WTC11 (cell line): ENCODE data around the gene LMF1. TPM values are rescaled to one million over a fixed set of nuclear protein-coding genes. Genes with fewer than 3 reads are reported as not detected.

ENCODE experiments used
- ATAC-seq: fragments of 200-7000 bp; cut with Tn5 transposase; 2 replicates; pipeline ENCODE4 v1.10.0; 2021; ENCODE audit warnings: mild to moderate bottlenecking, moderate library complexity
- CTCF ChIA-PET: fragments of 300-600 bp; sonication (Branson Sonifier 250); formaldehyde crosslinking; loops from one replicate; lab custom pipeline; 2021; ENCODE audit warnings: antibody characterized with exemption; lab: Charles Lee
- POLR2A ChIA-PET: fragments of 350-600 bp; sonication (Branson Sonifier 250); formaldehyde crosslinking; loops from one replicate; lab custom pipeline; 2021; ENCODE audit warnings: antibody characterized with exemption; lab: Charles Lee
- DNase-seq: peaks from one replicate; pipeline ENCODE4 v3.0.0; 2021; ENCODE audit warnings: low spot score
- H3K27ac Mint-ChIP-seq: 2 replicates; pipeline ENCODE4 v1.8.0; 2021; ENCODE audit warnings: mixed read lengths
- H3K27me3 Mint-ChIP-seq: 2 replicates; pipeline ENCODE4 v1.8.0; 2021; ENCODE audit warnings: low read depth, mild to moderate bottlenecking, moderate library complexity, mixed read lengths
- H3K36me3 Mint-ChIP-seq: 2 replicates; pipeline ENCODE4 v1.8.0; 2021; ENCODE audit warnings: mixed read lengths
- H3K4me1 Mint-ChIP-seq: 2 replicates; pipeline ENCODE4 v1.8.0; 2022; ENCODE audit warnings: mixed read lengths
- H3K4me3 Mint-ChIP-seq: 2 replicates; pipeline ENCODE4 v1.8.0; 2021; ENCODE audit warnings: mild to moderate bottlenecking, moderate library complexity, mixed read lengths
- H3K9me3 Mint-ChIP-seq: 2 replicates; pipeline ENCODE4 v1.8.0; 2021; ENCODE audit warnings: mixed read lengths
- ATF1 ChIP-seq: sonication (generic); formaldehyde crosslinking; IDR thresholded peaks from 2 replicates; pipeline ENCODE4 v1.8.1; 2023; ENCODE audit warnings: mild to moderate bottlenecking, moderate library complexity, missing genetic modification reagents
- FOXP1 ChIP-seq: sonication (generic); formaldehyde crosslinking; IDR thresholded peaks from 2 replicates; pipeline ENCODE4 v1.8.0; 2022; ENCODE audit warnings: missing genetic modification reagents, mild to moderate bottlenecking, moderate library complexity, borderline replicate concordance
- GABPB1 ChIP-seq: sonication (generic); formaldehyde crosslinking; IDR thresholded peaks from 2 replicates; pipeline ENCODE4 v1.8.1; 2023; ENCODE audit warnings: mild to moderate bottlenecking, missing genetic modification reagents
- GTF2I ChIP-seq: fragments of 250-450 bp; sonication (Bioruptor Pico); conservative IDR thresholded peaks from 2 replicates; pipeline ENCODE4 v1.4.0; 2021; ENCODE audit warnings: mild to moderate bottlenecking
- SMAD3 ChIP-seq: sonication (generic); formaldehyde crosslinking; IDR thresholded peaks from 2 replicates; pipeline ENCODE4 v1.8.0; 2022; ENCODE audit warnings: missing genetic modification reagents, mild to moderate bottlenecking, borderline replicate concordance
- SP1 ChIP-seq: sonication (generic); formaldehyde crosslinking; conservative IDR thresholded peaks from 2 replicates; pipeline ENCODE4 v1.8.1; 2022; ENCODE audit warnings: missing genetic modification reagents
- total RNA-seq: library from RNA; stranded (reverse); gene quantifications from 3 replicates; pipeline ENCODE4 v1.2.3, GENCODE V29; 2021
- TF ChIP-seq, protein P1 (sequence below): sonication (generic); formaldehyde crosslinking; IDR thresholded peaks from 2 replicates; pipeline ENCODE4 v1.8.0; 2023; ENCODE audit warnings: mild to moderate bottlenecking, missing genetic modification reagents
- TF ChIP-seq, protein P2 (sequence below): sonication (generic); formaldehyde crosslinking; conservative IDR thresholded peaks from 2 replicates; pipeline ENCODE4 v1.8.1; 2023; ENCODE audit warnings: mild to moderate bottlenecking, low read depth, missing genetic modification reagents, moderate library complexity
- TF ChIP-seq, protein P3 (sequence below): fragments of 250-450 bp; sonication (Bioruptor Pico); IDR thresholded peaks from 2 replicates; pipeline ENCODE4 v1.9.0; 2021; ENCODE audit warnings: moderate library complexity, mild to moderate bottlenecking, inconsistent platforms, borderline replicate concordance
- TF ChIP-seq, protein P4 (sequence below): fragments of 250-450 bp; sonication (Bioruptor Pico); IDR thresholded peaks from 2 replicates; pipeline ENCODE4 v1.9.0; 2021; ENCODE audit warnings: mild to moderate bottlenecking, borderline replicate concordance
- TF ChIP-seq, protein P5 (sequence below): fragments of 250-450 bp; sonication (Bioruptor Pico); conservative IDR thresholded peaks from 2 replicates; pipeline ENCODE4 v1.9.0; 2021; ENCODE audit warnings: mild to moderate bottlenecking

LMF1 gene
- total RNA-seq, 1 experiment from 2014 or later = 10.5 TPM

DNA sequence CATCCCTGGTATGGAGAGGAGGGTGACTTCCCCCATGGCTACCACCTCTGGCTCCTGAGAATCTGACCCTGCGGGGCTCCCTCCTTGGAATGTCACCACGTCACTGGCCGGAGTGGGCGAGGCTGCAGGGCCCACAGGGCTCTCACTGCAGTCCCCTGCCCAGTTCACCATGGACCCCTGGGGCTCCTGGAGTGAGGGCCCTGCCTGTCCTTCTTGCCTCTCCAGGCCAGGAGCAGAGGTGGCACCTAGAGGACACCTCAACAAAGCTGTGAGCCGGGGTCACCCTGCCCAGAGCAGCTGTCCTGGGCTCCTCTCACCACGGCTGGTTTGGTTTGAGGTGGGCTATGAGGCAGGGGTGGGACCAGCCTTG is 102.4 kb downstream of the LMF1 start:
- TF ChIP-seq, protein P1, sequence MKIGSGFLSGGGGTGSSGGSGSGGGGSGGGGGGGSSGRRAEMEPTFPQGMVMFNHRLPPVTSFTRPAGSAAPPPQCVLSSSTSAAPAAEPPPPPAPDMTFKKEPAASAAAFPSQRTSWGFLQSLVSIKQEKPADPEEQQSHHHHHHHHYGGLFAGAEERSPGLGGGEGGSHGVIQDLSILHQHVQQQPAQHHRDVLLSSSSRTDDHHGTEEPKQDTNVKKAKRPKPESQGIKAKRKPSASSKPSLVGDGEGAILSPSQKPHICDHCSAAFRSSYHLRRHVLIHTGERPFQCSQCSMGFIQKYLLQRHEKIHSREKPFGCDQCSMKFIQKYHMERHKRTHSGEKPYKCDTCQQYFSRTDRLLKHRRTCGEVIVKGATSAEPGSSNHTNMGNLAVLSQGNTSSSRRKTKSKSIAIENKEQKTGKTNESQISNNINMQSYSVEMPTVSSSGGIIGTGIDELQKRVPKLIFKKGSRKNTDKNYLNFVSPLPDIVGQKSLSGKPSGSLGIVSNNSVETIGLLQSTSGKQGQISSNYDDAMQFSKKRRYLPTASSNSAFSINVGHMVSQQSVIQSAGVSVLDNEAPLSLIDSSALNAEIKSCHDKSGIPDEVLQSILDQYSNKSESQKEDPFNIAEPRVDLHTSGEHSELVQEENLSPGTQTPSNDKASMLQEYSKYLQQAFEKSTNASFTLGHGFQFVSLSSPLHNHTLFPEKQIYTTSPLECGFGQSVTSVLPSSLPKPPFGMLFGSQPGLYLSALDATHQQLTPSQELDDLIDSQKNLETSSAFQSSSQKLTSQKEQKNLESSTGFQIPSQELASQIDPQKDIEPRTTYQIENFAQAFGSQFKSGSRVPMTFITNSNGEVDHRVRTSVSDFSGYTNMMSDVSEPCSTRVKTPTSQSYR (CRISPR knock-in tag) = no peak
- TF ChIP-seq ATF1 (CRISPR knock-in tag) = no peak
- TF ChIP-seq, all 79 proteins: peak for 0
- DNase-seq = no peak
- H3K27me3 Mint-ChIP-seq = no peaks in the 10 kb centered on the region
- H3K9me3 Mint-ChIP-seq = no peaks in the 10 kb centered on the region
- no peaks in the 10 kb centered on the region for H3K36me3 Mint-ChIP-seq
- ChIA-PET POLR2A (no interaction called here), CTCF (interaction anchor here (1.3 to 1.9 kb wide), 3 partner anchors 10 to 189 kb away, joined by 3 to 7 read pairs (median 5); no protein-coding TSS in a partner anchor)
- H3K4me3 Mint-ChIP-seq = no peak overlapping the region
- ATAC-seq = no peak
- H3K27ac Mint-ChIP-seq = no peak overlapping the region
- no peaks in the 10 kb centered on the region for H3K4me1 Mint-ChIP-seq

DNA sequence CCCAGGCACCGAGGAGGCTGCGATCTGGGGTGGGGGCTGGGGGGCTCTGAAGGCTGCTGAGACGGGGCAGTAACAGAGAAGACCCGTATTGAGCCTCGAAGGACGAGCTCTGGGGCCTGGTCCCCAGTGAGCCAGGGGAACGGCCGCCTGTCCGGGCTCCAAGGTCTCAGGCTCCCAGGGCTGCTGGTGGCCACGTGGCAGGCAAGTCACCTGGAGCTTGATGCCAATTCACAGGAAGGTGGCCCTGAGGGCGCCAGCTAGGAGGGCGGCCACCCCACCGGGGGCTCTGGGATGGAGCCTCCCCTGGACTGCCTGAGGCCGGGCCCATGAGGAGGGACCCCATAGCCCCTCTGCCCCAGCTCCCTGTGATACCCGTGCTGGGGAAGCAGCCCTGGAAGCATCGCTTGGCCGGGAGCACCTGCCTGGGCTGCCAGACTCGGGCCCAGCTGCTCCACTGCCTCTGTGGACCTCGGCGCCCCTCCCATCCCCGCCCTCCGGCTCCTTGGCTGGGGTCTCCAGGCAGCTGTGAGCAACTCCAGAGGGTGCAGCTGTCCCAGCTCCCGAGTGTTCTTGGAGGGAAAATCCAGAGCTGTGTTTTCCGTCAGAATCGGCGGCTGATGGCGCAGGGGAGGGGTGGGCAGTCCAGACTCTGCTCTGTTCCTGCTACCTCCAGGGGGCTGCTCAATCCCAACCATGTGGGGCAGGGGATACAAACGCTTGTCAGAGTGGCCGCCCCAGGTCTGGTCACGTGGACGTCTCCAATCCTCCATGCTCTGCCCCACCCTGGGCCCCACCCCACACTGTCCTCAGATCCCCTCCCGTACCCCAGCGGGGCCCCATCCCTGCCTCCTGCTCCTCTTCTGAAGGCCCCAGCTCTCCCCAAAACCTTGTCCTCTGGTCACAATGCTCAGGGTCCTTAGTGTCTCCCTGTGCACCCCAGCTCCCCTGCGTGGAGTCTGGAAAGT is 103.1 kb downstream of the LMF1 start:
- no peaks in the 10 kb centered on the region for H3K4me1 Mint-ChIP-seq
- ATAC-seq (no peak), DNase-seq (no peak)
- H3K27ac Mint-ChIP-seq = no peak overlapping the region
- peaks cover 5% of the 10 kb centered on the region; the same call in 1 of the 2 replicates for H3K27me3 Mint-ChIP-seq
- peaks cover 3% of the 10 kb centered on the region; the same call in 1 of the 2 replicates for H3K9me3 Mint-ChIP-seq
- POLR2A ChIA-PET = no interaction called here
- H3K36me3 Mint-ChIP-seq = no peaks in the 10 kb centered on the region
- CTCF ChIA-PET = interaction anchor here (1.3 to 1.9 kb wide), 2 partner anchors 11 to 189 kb away, joined by 3 to 5 read pairs; no protein-coding TSS in a partner anchor
- TF ChIP-seq, protein P2, sequence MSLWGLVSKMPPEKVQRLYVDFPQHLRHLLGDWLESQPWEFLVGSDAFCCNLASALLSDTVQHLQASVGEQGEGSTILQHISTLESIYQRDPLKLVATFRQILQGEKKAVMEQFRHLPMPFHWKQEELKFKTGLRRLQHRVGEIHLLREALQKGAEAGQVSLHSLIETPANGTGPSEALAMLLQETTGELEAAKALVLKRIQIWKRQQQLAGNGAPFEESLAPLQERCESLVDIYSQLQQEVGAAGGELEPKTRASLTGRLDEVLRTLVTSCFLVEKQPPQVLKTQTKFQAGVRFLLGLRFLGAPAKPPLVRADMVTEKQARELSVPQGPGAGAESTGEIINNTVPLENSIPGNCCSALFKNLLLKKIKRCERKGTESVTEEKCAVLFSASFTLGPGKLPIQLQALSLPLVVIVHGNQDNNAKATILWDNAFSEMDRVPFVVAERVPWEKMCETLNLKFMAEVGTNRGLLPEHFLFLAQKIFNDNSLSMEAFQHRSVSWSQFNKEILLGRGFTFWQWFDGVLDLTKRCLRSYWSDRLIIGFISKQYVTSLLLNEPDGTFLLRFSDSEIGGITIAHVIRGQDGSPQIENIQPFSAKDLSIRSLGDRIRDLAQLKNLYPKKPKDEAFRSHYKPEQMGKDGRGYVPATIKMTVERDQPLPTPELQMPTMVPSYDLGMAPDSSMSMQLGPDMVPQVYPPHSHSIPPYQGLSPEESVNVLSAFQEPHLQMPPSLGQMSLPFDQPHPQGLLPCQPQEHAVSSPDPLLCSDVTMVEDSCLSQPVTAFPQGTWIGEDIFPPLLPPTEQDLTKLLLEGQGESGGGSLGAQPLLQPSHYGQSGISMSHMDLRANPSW (CRISPR knock-in tag) = no peak
- TF ChIP-seq SP1 (CRISPR knock-in tag) = no peak
- no peak for TF ChIP-seq FOXP1 (CRISPR knock-in tag)
- TF ChIP-seq GTF2I (CRISPR knock-in tag) = no peak
- TF ChIP-seq, protein P3, sequence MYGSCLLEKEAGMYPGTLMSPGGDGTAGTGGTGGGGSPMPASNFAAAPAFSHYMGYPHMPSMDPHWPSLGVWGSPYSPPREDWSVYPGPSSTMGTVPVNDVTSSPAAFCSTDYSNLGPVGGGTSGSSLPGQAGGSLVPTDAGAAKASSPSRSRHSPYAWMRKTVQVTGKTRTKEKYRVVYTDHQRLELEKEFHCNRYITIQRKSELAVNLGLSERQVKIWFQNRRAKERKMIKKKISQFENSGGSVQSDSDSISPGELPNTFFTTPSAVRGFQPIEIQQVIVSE (CRISPR knock-in tag) = no peak
- TF ChIP-seq, protein P4, sequence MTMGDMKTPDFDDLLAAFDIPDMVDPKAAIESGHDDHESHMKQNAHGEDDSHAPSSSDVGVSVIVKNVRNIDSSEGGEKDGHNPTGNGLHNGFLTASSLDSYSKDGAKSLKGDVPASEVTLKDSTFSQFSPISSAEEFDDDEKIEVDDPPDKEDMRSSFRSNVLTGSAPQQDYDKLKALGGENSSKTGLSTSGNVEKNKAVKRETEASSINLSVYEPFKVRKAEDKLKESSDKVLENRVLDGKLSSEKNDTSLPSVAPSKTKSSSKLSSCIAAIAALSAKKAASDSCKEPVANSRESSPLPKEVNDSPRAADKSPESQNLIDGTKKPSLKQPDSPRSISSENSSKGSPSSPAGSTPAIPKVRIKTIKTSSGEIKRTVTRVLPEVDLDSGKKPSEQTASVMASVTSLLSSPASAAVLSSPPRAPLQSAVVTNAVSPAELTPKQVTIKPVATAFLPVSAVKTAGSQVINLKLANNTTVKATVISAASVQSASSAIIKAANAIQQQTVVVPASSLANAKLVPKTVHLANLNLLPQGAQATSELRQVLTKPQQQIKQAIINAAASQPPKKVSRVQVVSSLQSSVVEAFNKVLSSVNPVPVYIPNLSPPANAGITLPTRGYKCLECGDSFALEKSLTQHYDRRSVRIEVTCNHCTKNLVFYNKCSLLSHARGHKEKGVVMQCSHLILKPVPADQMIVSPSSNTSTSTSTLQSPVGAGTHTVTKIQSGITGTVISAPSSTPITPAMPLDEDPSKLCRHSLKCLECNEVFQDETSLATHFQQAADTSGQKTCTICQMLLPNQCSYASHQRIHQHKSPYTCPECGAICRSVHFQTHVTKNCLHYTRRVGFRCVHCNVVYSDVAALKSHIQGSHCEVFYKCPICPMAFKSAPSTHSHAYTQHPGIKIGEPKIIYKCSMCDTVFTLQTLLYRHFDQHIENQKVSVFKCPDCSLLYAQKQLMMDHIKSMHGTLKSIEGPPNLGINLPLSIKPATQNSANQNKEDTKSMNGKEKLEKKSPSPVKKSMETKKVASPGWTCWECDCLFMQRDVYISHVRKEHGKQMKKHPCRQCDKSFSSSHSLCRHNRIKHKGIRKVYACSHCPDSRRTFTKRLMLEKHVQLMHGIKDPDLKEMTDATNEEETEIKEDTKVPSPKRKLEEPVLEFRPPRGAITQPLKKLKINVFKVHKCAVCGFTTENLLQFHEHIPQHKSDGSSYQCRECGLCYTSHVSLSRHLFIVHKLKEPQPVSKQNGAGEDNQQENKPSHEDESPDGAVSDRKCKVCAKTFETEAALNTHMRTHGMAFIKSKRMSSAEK (CRISPR knock-in tag) = no peak
- TF ChIP-seq, protein P5, sequence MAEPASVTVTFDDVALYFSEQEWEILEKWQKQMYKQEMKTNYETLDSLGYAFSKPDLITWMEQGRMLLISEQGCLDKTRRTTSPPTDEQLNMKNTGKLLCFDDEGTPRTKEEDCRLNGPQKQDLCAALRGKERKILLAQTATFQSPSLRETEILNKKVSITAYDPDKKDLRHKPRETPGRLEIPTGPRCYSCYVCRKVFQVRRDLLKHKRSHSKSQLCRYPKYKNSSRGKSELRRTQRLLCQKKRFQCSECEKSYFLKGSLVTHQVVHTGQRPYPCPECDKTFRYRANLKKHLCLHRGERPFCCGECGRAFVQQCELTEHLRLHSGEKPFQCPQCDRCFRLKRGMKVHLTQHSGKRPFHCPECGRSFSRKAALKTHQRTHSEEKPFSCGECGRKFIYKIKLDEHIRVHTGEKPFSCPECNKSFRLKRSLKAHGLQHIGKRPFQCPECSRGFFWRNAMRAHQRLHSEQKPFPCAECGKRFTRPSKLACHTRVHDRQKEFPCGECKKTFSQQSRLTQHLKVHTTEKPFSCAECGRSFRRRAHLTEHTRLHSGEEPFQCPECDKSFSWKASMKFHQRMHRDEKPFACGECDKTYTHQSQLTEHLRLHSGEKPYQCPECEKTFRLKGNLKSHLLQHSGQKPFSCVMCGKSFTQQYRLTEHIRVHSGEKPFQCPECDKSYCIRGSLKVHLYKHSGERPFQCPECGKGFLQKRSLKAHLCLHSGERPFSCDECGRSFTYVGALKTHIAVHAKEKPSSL (CRISPR knock-in tag) = no peak
- no peak for TF ChIP-seq SMAD3 (CRISPR knock-in tag)
- no peak for TF ChIP-seq GABPB1 (CRISPR knock-in tag)
- H3K4me3 Mint-ChIP-seq = no peak overlapping the region
